Mucosa of gallbladder (tissue), 1 donor: Measurements from ENCODE around the gene IGSF3. TPM values are rescaled to one million over a fixed set of nuclear protein-coding genes. Genes with fewer than 3 reads are reported as not detected.
"Not testable (repeated sequence)": the region's sequence is repeated elsewhere in the genome, so short reads cannot be mapped to it uniquely, and the experiment has no call there.

Experiments
- DNase-seq: peaks from one replicate; pipeline ENCODE4 v3.0.0-alpha.2; 2020; ENCODE audit warnings: low spot score
- total RNA-seq: library from RNA; stranded (reverse); gene quantifications from one replicate; pipeline ENCODE4 v1.2.1, GENCODE V29; 2021
- donor health status: DM: no; HTN: no; CAD: no.

IGSF3 gene
- total RNA-seq, 1 donor from 2014 or later, result 21.6 TPM

DNA sequence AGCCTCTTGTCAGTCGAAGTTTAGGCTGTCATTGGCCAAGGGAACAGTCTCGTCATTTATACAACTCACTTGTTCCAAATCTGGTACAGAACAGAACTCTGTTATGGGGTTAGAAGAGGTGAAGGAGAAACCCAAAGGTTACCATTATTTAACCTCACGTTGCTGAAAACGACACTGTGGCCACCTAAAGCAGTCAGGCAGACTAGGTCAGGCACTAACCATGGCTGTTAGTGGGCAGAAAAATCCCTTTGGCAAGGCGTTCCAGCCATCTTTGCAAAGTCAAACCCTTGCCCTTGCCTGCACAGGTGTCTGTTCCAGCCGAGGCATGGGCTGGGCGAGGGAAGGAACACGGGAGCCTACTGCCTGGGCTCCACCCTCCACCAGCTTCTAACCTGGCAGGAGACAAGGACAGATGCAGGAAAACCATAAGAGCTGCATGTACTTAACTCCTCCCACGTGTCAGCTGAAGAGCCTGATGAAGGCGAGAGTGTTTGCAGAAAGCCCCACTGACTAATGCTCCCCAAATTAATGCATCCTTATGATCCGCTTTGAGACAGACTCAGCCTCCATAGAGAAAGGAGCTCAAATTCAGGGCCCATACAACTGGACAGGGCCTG is 69.0 kb downstream of the IGSF3 start:
- DNase-seq, result not testable (repeated sequence)

DNA sequence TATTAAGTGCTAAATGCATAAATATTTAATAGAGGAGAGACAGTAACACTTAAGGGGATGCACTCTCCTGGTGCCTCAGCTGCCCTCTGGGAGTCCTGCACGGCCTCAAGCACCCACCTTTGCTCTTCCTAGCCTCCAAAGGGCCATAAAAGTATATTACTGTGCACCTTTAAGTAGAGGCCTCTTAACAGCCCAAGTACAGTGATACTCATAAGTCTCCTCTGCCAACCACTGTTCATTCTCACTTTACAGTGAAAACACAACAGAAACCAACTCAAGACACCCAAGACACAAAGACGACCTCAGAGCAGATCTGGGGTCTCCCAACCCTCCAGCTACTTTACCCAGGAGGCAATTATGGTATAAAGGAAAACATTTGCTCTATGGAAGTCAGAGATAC is 70.1 kb downstream of the IGSF3 start:
- not testable (repeated sequence) for DNase-seq

DNA sequence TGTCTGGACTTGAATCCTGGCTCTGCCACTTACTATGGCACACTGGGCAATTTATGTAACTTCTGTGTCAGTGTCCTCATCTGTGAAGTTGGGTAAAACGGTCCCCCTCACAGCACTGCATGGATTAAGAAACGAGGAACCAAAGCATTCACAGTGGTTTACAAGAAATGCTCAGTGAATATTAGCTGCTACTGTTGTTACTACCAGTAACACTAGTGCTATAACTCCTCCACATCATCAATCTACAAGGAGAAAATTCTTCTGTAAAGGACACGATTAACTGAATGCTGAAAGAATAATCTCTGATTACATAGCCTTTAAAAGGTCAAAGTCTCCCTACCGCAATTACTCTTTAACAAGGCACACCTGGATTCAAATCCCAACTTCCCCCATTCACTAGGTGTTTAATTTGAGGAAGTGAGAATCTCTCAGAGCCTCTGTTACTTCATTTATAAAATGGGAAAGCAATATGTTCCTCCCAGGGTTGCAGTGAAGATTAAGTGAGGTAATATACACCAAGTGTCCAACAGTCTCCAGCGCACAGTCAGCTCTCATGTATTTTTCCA is 70.7 kb downstream of the IGSF3 start:
- not testable (repeated sequence) for DNase-seq

DNA sequence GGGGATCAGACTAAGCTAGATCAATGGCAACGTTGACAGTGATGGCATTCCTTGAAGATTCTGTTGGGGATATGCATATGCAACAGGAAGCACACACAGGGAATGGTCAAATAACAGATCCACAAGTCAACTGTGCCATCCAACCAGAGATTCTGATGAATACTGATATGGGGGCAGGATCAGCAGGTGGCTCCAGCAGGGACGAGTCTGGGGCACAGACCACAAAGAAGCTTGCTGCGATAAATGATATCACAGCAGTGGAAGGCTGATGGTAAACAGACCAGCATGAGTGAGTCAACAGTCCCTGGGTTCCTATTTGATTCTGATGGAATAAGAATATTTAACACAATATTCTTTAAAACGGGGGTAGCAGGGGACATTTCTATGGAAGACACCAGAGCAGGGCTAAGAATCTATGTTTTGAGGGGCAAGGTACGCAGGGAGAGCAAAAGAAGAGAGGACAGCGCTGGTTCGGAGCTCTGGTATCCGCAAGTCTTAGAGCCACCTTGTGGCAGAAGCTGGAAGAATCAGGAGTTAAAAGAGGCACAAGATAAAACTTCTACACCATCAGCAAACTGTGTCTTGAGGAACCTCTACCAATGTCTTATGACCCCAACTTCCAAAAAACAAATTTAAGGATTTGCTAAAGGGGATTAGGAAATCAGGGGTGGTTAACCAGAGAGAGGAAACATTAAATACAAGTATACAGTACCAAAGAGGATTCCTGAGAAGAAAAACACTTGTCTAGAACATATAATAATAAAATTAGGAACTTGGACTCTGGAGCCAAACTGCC is 71.4 kb downstream of the IGSF3 start:
- peak; percentile 69 for DNase-seq

DNA sequence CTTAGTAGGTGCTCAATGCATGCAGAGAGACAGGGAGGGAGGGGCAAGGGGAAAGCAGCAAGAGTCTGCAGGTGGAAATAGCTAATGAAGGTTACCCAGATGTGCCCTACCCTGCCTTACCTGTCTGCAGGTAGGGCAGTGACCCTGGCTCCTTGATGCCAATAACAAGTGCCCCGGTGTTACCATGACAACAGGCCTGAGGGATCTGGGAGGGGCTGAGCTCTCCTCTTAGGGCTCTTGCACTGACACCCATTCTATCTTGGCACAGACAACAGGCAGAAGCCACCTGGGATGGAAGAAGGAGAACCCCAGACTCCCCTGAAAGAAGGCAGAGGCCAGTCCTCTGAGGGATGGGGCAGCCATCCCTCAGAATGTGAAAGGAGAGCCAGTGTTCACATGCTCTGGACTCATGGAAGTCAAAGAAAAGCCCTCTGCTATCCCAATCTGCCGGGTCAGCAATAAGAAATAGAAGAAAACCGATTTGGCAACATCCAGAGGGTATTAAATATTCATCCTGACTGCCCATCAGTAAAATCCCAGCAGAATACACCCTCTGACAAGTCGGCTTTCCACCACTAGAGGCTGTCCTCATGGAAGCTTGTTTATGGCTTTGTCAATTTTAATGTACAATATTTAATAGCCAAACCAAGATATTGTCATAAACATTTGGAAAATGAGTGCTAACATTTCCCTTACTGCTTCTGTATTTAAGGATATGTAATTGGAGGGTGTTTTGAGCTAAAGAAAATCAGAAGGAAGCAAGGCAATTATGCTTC is 72.3 kb downstream of the IGSF3 start:
- not testable (repeated sequence) for DNase-seq

DNA sequence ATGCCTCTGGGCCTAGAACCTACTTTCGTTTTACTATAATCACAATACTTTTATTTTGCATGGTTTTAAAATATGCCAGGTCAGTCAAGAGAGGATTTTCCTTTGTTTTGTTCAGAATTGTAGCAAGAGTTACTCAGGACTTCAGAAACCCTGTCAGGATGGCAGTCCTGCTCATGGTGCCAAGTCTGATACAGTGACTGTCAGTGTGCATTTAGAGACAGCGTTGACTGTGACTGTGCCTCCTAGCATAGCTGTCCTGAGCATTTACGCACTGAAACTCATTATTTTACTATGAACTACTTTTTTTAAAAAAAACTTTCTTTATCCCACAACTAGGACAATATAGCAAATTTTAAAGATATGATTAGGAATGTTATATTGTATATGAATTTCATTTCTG is 73.6 kb downstream of the IGSF3 start:
- not testable (repeated sequence) for DNase-seq

DNA sequence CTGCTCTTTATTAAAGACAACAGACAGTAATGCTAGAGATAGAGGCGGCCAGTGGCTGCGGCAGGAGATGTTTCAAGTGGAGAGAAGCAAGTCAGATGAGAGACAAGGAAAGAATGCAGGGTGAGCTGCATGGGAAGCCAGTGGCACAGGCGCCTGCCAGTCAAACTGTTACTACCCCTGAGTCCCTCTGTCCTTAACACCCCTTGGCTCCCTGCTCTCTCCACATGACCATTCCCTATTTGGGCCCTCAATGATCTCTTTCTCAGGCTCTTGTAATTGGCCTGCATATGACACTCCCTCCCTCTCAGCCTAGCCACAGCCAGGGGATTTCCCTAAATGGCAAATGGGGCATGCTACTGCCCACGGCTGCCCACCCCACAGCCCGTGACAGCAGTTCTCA is 74.1 kb downstream of the IGSF3 start:
- DNase-seq, result not testable (repeated sequence)

DNA sequence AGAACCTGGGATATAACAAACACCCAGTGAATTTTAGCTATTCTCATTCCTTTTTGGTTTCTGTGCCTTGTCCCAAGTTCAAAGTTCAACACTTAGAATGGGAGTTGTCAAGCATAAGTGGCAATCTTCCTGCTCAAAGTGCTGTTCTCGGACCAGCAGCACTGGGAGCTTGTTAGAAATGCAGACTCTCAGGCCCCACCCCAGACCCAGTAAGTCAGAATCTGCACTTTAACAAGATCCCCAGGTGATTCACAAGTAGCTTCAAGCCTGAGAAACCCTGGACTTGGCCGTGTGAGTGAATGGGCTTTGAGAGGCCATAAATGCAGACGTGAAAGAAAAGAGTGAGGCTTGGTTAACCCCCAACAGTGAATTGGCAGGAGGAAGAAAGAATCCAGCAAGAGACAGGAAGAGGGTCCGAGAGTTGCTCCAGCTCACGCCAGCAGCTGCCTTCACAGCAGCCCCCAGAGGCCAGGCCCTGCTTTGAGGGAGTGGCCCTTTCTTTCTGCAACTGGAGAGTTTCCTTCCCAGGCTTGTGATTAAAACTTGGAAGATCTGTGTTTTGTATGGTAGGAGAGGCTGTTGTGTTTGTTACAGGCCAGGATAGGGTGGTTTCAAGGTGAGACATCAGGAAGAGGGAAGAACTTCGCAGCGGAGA is 75.5 kb downstream of the IGSF3 start:
- not testable (repeated sequence) for DNase-seq

DNA sequence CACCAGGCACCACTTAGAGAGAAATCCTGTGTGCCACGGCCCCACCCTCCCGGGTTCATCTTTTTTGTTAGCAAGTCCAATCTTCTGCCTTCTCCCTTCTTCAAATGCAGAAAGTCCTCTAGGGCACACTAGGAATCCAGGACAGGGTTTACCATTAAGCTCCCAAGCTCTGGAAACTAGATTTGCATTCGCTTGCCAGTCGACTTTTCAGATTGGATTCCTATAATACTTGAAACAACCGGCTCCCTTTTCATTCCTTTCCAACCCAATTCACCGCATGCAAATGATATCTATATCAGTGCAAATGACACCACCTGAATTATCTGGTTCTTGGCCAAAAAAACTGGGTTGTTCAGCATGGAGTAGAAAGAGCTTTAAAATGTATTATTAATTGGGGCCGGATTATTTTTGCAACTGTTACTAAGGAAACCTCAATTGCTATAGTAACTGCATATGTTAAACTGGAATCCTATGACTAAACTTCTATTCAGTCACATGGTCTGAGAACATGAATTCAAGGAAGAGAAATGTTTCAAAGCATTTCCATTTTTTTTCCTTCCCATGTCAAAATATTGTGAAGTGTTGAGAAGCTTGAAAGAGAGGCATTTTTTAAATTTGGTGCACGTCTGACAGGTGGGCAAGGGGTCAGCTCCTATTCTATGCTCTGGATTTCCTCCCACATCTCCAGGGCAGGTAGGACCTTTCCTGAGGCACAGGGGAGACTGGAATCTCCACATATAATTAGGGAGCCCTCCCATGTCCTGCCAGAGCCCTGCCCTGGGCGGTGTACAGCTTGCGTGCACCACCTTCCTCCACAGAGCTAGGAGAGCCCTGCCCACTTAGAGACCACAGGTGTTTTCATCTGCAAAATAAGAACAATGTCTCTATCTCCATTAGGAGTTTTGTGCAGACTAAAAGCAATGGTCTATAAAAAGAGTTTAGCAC is 76.3 kb downstream of the IGSF3 start:
- DNase-seq, result not testable (repeated sequence)

DNA sequence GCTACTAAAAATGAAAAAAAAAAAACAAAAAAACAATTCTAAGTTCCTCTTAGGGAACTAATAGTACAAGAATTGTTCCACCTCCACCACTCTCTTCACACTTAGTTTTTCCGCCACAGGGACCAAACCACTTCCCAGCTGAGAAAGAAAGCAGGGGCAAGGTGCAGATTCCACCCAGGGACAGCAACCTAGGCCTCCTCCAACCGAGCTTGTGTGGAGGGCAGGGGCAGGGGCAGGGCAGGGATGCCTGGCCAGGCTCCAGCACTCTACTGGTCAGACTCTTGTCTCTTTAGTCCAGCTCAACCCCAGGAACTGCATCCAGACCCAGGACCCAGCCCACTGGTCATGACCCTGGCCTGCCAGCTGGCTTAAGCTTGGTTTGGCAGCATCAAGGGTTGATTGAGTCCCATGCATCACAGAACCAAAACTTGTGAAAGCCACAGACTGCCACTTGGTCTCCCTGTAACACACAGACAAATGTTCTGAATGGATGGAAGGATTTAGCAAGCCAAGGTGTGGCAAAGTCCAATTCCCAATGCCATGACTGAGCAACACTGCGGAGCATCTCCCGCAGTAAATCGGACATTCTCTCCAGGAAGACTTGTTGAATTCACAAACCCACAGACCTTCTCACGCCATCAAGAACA is 77.1 kb downstream of the IGSF3 start:
- not testable (repeated sequence) for DNase-seq

DNA sequence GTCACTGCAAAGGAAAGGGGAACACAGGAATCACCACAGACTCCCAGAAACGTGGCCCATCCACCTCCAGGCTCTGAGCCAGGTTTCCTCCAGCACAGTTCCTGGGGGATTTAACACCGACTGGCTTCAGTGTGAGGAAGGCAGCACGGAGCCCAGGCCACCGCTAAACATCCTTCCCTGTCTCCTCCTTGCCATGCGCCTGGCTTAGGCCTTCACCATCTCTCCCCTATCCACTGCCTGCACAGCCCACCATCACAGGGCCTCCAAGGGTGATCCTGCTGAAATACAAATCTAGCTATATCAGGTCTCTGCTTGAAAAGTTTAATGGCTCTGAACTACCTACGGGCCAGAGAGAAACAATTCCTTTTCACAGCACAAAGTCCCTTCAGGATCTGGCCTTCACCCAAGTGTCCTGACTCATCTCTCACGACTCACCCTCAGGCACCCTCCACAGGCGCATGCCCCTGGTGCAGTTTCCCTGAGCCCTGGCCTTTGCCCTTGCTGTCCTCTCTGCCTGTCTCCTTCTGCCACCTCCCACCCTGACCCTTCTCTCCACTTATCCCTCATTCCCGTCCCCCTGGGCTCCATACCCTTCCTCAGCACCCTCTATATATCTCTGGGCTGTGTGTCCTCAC is 78.3 kb downstream of the IGSF3 start:
- DNase-seq, result peak; percentile 76

DNA sequence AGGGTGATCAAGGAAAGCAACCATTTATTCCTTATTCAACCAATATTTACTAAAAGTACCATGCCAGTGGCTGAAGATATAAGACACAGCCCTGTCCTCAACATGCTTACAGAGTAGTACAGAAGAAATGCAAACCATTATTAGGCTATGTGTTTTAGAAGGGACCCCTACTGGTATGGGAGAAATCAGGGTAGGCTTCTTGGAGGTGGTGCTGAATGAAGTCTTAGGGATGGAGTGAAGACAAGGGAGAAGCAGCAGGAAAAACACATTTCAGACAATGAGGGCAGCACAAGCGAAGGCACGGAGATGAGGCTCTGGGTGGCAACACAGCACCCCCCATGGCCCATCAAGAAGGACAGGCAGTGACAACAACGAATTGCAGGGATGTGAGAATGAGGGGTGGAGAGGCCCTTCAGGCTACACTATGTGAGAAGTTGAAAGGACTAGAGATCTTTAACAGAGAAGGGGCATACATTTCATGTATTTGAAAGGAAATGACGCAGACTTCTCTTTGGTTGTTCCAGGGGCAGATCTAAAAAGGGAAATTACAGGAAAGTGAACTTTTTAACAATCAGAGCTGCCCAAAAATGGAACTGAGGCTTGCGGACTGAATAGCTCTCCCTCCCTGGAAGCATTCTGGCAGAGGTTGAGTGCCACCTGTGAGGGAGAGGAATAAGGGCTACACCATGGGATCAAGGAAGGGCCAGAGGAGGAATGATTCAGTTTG is 79.9 kb downstream of the IGSF3 start:
- no peak for DNase-seq

DNA sequence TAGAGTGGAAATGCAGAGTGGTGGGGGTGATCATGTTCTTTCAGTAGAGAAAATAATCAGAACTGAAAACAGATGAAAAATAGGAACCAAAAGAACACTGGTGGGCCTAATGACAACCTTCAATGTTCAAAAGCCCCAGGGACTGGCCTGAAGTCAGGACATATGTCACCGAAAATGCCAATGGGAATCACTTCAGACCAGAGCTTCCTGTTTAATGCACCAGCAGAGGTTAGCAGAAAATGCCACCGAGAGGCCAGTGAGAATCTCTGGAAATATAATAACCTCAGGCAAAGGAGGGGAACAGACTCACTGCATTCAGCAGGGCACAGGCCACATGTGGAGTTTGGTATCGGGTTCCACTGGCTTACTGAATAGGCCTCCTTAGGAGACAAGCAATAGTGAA is 80.8 kb downstream of the IGSF3 start:
- DNase-seq, result no peak

DNA sequence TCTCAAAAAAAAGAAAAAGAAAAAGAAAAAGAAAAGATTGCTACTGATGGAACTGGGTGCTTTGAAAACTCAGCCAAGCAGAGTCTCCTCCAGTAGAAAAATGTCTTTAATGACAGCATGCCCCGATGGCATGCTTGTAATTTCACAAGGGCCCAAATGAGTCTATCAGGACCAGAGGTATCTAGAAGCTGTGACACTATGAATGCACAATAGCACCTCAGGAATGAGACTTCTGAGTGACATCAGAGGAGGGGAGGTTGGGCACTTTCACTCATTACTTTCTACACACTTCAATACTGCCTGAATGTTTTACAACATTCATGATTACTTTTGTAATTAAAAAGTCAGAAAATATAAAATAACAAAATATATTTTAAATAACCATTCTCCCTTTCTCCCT is 81.6 kb downstream of the IGSF3 start:
- no peak for DNase-seq

DNA sequence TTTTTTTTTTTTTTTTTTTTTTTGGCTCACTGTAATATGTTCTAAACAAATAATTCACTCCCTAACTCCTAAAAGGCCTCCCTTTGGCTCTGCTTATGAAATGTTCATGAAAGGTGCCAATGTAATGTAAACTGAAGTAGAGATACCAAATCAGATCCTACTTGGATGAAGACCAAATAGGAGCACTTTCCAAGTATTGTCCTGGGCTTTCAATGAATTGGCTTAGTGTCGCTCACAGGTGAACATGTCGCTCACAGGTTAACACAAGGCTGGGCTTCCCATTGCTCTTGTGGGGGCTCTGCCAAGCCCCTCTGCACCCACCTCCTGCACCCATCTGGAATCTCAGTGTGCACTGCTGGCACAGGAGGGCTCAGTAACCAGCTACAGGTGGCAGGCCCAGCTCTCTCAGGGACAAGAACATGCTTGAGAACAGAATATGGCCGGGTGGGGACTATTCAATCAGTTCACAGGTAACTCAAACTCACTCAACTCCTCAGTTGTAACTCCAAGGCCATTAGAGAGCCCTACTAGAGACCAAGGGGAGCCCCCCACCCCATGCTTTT is 86.1 kb downstream of the IGSF3 start:
- no peak for DNase-seq

DNA sequence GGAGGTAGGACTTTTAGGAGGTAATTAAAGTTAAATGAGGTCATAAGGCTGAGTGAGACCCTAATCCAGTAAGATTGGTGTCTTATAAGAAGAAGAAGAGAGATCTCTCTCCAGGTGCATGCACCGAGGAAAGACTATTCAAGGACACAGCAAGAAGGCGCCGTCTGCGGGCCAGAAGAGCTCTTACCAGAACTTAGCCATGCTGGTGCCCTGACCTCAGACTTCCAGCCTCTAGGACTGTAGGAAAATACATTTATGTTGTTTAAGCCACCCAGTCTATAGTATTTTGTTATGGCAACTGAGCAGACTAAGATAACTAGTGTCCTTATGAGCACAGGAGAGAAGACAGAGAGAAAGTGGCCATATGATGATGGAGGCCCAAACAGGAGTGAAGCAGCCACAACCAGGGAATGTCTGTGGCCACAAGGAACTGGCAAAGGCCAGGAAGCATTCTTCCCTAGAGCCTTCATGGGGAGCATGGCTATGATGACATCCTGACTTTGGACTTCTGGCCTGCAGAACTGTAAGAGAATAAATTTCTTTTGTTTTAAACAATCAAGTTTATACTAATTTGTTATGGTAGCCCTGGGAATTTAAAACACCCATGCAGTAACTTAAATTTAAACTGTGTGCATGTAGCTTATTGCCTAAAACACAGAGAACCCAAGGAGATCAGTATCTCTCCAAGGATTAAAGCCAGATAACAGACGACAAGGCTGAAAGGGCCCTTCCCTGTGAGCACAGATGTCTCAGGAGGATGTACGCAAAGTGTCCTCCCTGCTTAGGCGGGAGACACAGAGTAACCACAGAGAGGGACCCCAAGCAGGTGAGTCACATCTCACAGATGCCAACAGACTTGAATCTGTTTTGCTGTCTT is 86.8 kb downstream of the IGSF3 start:
- no peak for DNase-seq

DNA sequence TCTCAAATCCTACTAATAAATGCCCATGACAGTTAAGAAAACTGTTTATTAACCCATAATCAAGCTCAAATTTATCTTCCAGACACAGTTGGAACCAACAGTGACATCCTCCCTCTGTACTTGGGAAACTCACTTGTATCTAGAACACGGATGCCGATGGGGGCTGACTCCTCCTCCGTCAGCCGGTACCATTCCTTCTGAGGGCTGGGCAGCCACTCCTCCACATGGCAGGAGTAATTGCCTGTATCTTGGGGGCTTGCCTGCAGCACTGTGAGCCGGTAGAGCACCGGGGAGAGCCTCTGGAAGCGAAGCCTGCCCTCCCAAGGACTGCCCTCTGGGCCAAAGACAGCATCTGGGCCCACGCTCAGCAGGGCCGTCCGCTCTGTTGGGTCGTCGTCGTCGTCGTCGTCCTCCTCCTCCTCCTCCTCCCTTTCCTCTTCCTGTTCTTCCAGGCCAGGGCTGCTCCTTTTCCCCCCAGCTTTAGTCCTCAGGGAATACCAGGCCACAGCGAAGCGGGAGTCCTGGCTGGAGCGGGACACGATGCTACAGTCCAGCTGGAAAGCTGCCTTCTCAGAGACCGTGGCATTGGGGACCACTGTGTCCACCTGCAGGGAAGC is 88.2 kb downstream of the IGSF3 start:
- DNase-seq, result no peak
